HCT116 (cell line): ENCODE measurements around the gene TGM1. TPM values are rescaled to one million over a fixed set of nuclear protein-coding genes. Genes with fewer than 3 reads are reported as not detected.

Source experiments
- ATAC-seq: fragments of 200-7000 bp; cut with Tn5 transposase; 2 replicates; pipeline ENCODE4 v1.9.1; 2020; ENCODE audit warnings: mild to moderate bottlenecking, moderate library complexity
- BruUV-seq: library from RNA; stranded (reverse); fragments of 400-500 nt; replicated peaks from 2 replicates; lab custom pipeline; 2021; lab: Mats Ljungman, UMichigan
- CTCF ChIA-PET: fragments of 300-600 bp; sonication (Branson Sonifier 250); formaldehyde crosslinking; loops from one replicate; lab custom pipeline; 2021; ENCODE audit warnings: antibody characterized with exemption; lab: Charles Lee
- POLR2A ChIA-PET: fragments of 300-600, 350-600 bp; sonication (Branson Sonifier 250); formaldehyde crosslinking; loops from one replicate; lab custom pipeline; 2021; ENCODE audit warnings: antibody characterized with exemption; lab: Charles Lee
- RAD21 ChIA-PET, 2 experiments: fragments of 300-600 bp; sonication (Branson Sonifier 250); formaldehyde crosslinking; loops; one replicate each; lab custom pipeline; 2023; ENCODE audit warnings: low total read pairs in 2 of 2; ENCODE audit not compliant: uncharacterized antibody in 2 of 2, unreplicated experiment in 2 of 2, low non-redundant PET in 1 of 2; lab: Charles Lee
- DNase-seq: peaks from one replicate; pipeline ENCODE4 v3.0.0-alpha.2; 2010; ENCODE audit warnings: low read depth, low spot score
- H2AFZ ChIP-seq: fragments of 200-600 bp; shearing (Covaris generic), sonication (generic); 2 replicates; pipeline ENCODE4 v1.6.1; 2017; ENCODE audit warnings: low read depth, mixed run types, mixed read lengths, antibody characterized with exemption, low read length; ENCODE audit not compliant: poor library complexity, severe bottlenecking
- H3K27ac ChIP-seq: 2 replicates; pipeline ENCODE4 v1.5.1; 2012; ENCODE audit warnings: low read depth, low read length
- H3K27me3 ChIP-seq: fragments of 200-600 bp; sonication (generic); 2 replicates; pipeline ENCODE4 v1.6.1; 2016; ENCODE audit warnings: mixed run types, low read length, mixed read lengths; ENCODE audit not compliant: insufficient read depth
- H3K36me3 ChIP-seq, 2 experiments: fragments of 200-500 bp in 1 of 2; fragments of 200-600 bp in 1 of 2; sonication (Bioruptor generic) in 1 of 2; sonication (generic) in 1 of 2; 2 replicates each; pipeline versions ENCODE4 v1.5.1 to v1.6.1; 2014 to 2016; ENCODE audit warnings: low read length in 2 of 2, inconsistent platforms in 1 of 2, mixed read lengths in 1 of 2, mixed run types in 1 of 2; ENCODE audit not compliant: insufficient read depth in 2 of 2, control insufficient read depth in 1 of 2
- H3K4me1 ChIP-seq, 2 experiments: fragments of 200-600 bp in 1 of 2; sonication (generic) in 1 of 2; 2 replicates each; pipeline versions ENCODE4 v1.5.1 to v1.6.1; 2012 to 2017; ENCODE audit warnings: low read length in 2 of 2, inconsistent platforms in 1 of 2, mild to moderate bottlenecking in 1 of 2, mixed read lengths in 1 of 2, mixed run types in 1 of 2, moderate library complexity in 1 of 2; ENCODE audit not compliant: insufficient read depth in 2 of 2, control insufficient read depth in 1 of 2
- H3K4me2 ChIP-seq: fragments of 200-600 bp; sonication (generic); 2 replicates; pipeline ENCODE4 v1.6.1; 2017; ENCODE audit warnings: mixed run types, low read length, mixed read lengths
- H3K4me3 ChIP-seq, 2 experiments: fragments of 200-600 bp in 1 of 2; sonication (generic) in 1 of 2; replicated peaks in 1 of 2; 2 replicates each; pipeline ENCODE4 v1.5.1; 2011 to 2016; ENCODE audit warnings: low read length in 2 of 2, control low read depth in 1 of 2, low read depth in 1 of 2, mild to moderate bottlenecking in 1 of 2, mixed read lengths in 1 of 2, mixed run types in 1 of 2
- H3K79me2 ChIP-seq: fragments of 200-600 bp; sonication (generic); 2 replicates; pipeline ENCODE4 v1.6.1; 2017; ENCODE audit warnings: mild to moderate bottlenecking, mixed run types, low read length, moderate library complexity, mixed read lengths; ENCODE audit not compliant: insufficient read depth
- H3K9ac ChIP-seq: fragments of 200-600 bp; sonication (generic); 2 replicates; pipeline ENCODE4 v1.6.1; 2016; ENCODE audit warnings: low read length, mixed read lengths
- H3K9me2 ChIP-seq: fragments of 200-600 bp; sonication (generic), shearing (Covaris generic); 2 replicates; pipeline ENCODE4 v1.6.1; 2017; ENCODE audit warnings: mixed run types, mild to moderate bottlenecking, moderate library complexity; ENCODE audit not compliant: insufficient read depth
- H3K9me3 ChIP-seq, 2 experiments: fragments of 200-500 bp in 1 of 2; fragments of 200-600 bp in 1 of 2; sonication (Bioruptor generic) in 1 of 2; sonication (generic) in 1 of 2; 2 replicates each; pipeline ENCODE4 v1.6.1; 2014 to 2017; ENCODE audit warnings: low read length in 2 of 2, mixed read lengths in 2 of 2, inconsistent platforms in 1 of 2, low read depth in 1 of 2, mild to moderate bottlenecking in 1 of 2, mixed run types in 1 of 2, moderate library complexity in 1 of 2; ENCODE audit not compliant: control insufficient read depth in 1 of 2, insufficient read depth in 1 of 2
- H4K20me1 ChIP-seq: fragments of 200-600 bp; sonication (generic), shearing (Covaris generic); 2 replicates; pipeline ENCODE4 v1.6.1; 2017; ENCODE audit warnings: mixed run types, mild to moderate bottlenecking, moderate library complexity; ENCODE audit not compliant: insufficient read depth
- ATF3 ChIP-seq: IDR thresholded peaks from 2 replicates; pipeline ENCODE4 v1.6.1; 2012
- CEBPB ChIP-seq: IDR thresholded peaks from 2 replicates; pipeline ENCODE4 v1.6.1; 2012; ENCODE audit warnings: low read depth
- CTCF ChIP-seq, 3 experiments: fragments of 200-600 bp in 1 of 3; sonication (generic) in 1 of 3; IDR thresholded peaks in 2 of 3; conservative IDR thresholded peaks in 1 of 3; 2 replicates each; pipeline ENCODE4 v1.5.1; 2012 to 2017; ENCODE audit warnings: low read depth in 2 of 3, low read length in 2 of 3, antibody characterized with exemption in 1 of 3, borderline replicate concordance in 1 of 3, control low read depth in 1 of 3, mild to moderate bottlenecking in 1 of 3, mixed read lengths in 1 of 3, mixed run types in 1 of 3, moderate library complexity in 1 of 3; ENCODE audit not compliant: insufficient read depth in 1 of 3
- EGR1 ChIP-seq: IDR thresholded peaks from 2 replicates; pipeline ENCODE4 v1.6.1; 2012; ENCODE audit warnings: low read depth
- SRF ChIP-seq: IDR thresholded peaks from 2 replicates; pipeline ENCODE4 v1.6.1; 2012; ENCODE audit warnings: low read depth
- YY1 ChIP-seq: IDR thresholded peaks from 2 replicates; pipeline ENCODE4 v1.6.1; 2011; ENCODE audit warnings: low read length, low read depth, moderate library complexity, mild to moderate bottlenecking; ENCODE audit not compliant: insufficient replicate concordance; ENCODE audit errors: extremely low read depth
- ZNF274 ChIP-seq: fragments of 200-500 bp; sonication (Bioruptor generic); IDR thresholded peaks from 2 replicates; pipeline ENCODE4 v1.6.1; 2014; ENCODE audit warnings: mild to moderate bottlenecking, low read depth, low read length, inconsistent platforms
- intact Hi-C: fragments of 100-400 bp; cut with micrococcal nuclease; formaldehyde crosslinking; loops from 2 replicates; pipeline ENCODE4 v1.10.0; 2022
- total RNA-seq: library from RNA; stranded (reverse); gene quantifications from one replicate; pipeline ENCODE4 v1.2.1, GENCODE V29; 2021; ENCODE audit not compliant: unreplicated experiment

Gene TGM1
- total RNA-seq, 1 experiment from 2014 or later: 5.6 TPM

GRCh38 chr14:24243336-24243836 is 19.6 kb downstream of the TGM1 start:
- Histone ChIP-seq H3K79me2 (peaks cover 12% of the 10 kb centered on the region; the same call in 1 of the 2 replicates), H2AFZ (no peak overlapping the region), H3K9ac (peak overlapping the region; percentile 70), H3K4me1 (peaks cover 11 to 34% of the 10 kb centered on the region in 2 experiments), H3K27me3 (no peaks in the 10 kb centered on the region), H3K4me3 (peak overlapping the region; percentile 72 to 75), H3K27ac (peak overlapping the region; percentile 99), H3K9me2 (no peaks in the 10 kb centered on the region), H4K20me1 (no peaks in the 10 kb centered on the region), H3K36me3 (peaks cover 21 to 28% of the 10 kb centered on the region in 2 experiments; a peak in 3 of 4 replicates), H3K4me2 (peak overlapping the region; percentile 85), H3K9me3 (no peaks in the 10 kb centered on the region)
- ChIA-PET CTCF (interaction anchor here (1.0 to 2.8 kb wide), 13 partner anchors 9 to 193 kb away, joined by 3 to 71 read pairs (median 7); partner anchors contain the start of genes CHMP4A, CIDEB, DHRS1 and GMPR2), RAD21 (interaction anchor here (1.1 to 1.9 kb wide), 4 partner anchors 30 to 56 kb away, joined by 3 to 9 read pairs (median 5); partner anchors contain the start of genes DHRS1 (in 2 of the 2), NOP9 (in 2 of the 2) and CHMP4A (in 1 of the 2)), POLR2A (interaction anchor here (1.5 to 2.7 kb wide), 6 partner anchors 28 to 188 kb away, joined by 4 to 30 read pairs (median 7); partner anchors contain the start of genes CBLN3, CIDEB, DHRS1 and KHNYN)
- ATAC-seq: peak; percentile 0; the same call in 1 of the 2 replicates
- BruUV-seq: no TSS peak
- no peak for DNase-seq
- intact Hi-C loops: loop anchor here (1.0 to 2.0 kb wide), 2 partner anchors 54 to 187 kb away; no protein-coding TSS in a partner anchor
- TF ChIP-seq YY1 (no peak), ZNF274 (no peak), CEBPB (no peak)

- ChIA-PET RAD21 (interaction anchor here (0.7 to 1.9 kb wide), 7 partner anchors 38 to 184 kb away, joined by 3 to 9 read pairs (median 4); partner anchors contain the start of genes DHRS1 (in 2 of the 2) and NOP9 (in 2 of the 2)), POLR2A (interaction anchor here (0.5 to 2.7 kb wide), 20 partner anchors 9 to 190 kb away, joined by 3 to 30 read pairs (median 4); partner anchors contain the start of genes CBLN3, CIDEB, DCAF11 and DHRS1), CTCF (interaction anchor here (0.7 to 2.8 kb wide), 19 partner anchors 9 to 200 kb away, joined by 3 to 71 read pairs (median 6); partner anchors contain the start of genes CHMP4A, CIDEB, DHRS1 and GMPR2)
- no peak overlapping the region for H2AFZ ChIP-seq
- intact Hi-C loops: loop anchor here (1.0 to 2.0 kb wide), 2 partner anchors 29 to 189 kb away; partner anchors contain the start of gene RABGGTA
- no peaks in the 10 kb centered on the region for H3K9me3 ChIP-seq
- H3K4me1 ChIP-seq: peaks cover 11 to 40% of the 10 kb centered on the region in 2 experiments
- BruUV-seq: TSS peak; percentile 53
- DNase-seq (peak; percentile 86), ATAC-seq (peak; percentile 90)
- H4K20me1 ChIP-seq: no peaks in the 10 kb centered on the region
- peak overlapping the region; percentile 72 to 75 for H3K4me3 ChIP-seq
- TF ChIP-seq CTCF (IDR thresholded peaks at IDR 0.05 in 2 of 3, conservative IDR thresholded peaks at IDR 0.05 in 1 of 3; ENCODE audit: borderline replicate concordance in 1 of 3, insufficient read depth in 1 of 3, low read depth in 2 of 3, low read length in 2 of 3) (peak in 1 of 3 experiments; percentile 57; a peak in 2 of 6 replicates), ATF3 (no peak), SRF (no peak), EGR1 (no peak)
- peaks cover 32 to 43% of the 10 kb centered on the region in 2 experiments; a peak in 3 of 4 replicates for H3K36me3 ChIP-seq
- peaks cover 12% of the 10 kb centered on the region; the same call in 1 of the 2 replicates for H3K79me2 ChIP-seq
- peak overlapping the region; percentile 70 for H3K9ac ChIP-seq
- H3K27ac ChIP-seq: peak overlapping the region; percentile 99
- H3K9me2 ChIP-seq: no peaks in the 10 kb centered on the region
- H3K27me3 ChIP-seq: no peaks in the 10 kb centered on the region
- peak overlapping the region; percentile 85 for H3K4me2 ChIP-seq
Measured at GRCh38 chr14:24241829-24242443, 21.0 kb downstream of the TGM1 start.
